Caki2 (cell line): ENCODE measurements around the gene SMC4. TPM values are rescaled to one million over a fixed set of nuclear protein-coding genes. Genes with fewer than 3 reads are reported as not detected.

Experiments used
- DNase-seq: peaks from one replicate; pipeline ENCODE4 v3.0.0-alpha.2; 2015; ENCODE audit warnings: low read depth
- in situ Hi-C: cut with HindIII; loops from 2 replicates; pipeline ENCODE4 v1.10.0; 2016; ENCODE audit warnings: low sequenced_read_pairs, low pct_unique_long_range_greater_than_20kb, mixed read lengths
- total RNA-seq: library from RNA; depleted of rRNA; stranded (reverse); fragments of >200 nt; shearing (Covaris generic); gene quantifications from 2 replicates; pipeline ENCODE4 v1.2.3, GENCODE V29; 2014; ENCODE audit warnings: low replicate concordance

SMC4 gene
- total RNA-seq, 1 experiment from 2014 or later = 60.1 TPM

DNA sequence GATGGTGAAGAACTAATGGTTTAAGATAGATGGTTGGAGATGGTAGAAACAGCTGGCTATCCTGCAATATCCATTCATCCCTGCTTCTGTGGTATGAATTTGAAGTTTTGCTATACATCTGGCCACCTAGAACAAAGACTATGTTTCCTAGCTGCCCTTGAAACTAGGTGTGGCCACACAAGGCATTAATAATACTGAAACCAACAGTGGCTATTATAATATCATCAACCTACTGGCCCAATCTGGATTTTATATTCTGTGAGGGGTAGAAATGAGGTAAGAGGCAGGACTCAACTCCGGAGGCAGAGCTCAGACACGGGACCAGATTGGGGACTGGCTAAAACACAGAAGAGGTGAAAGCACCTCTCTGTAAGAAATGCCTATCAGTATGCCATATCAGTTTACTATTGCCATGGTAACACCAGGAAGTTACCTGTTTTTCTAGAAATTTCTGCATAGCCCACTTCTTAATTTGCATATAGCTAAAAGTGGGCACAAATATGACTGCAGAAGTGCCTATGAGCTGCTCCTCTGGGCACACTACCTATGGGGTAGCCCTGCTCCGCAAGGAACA lies 8.8 kb upstream of the SMC4 start:
- in situ Hi-C loops = no loop called here
- no peak for DNase-seq

DNA sequence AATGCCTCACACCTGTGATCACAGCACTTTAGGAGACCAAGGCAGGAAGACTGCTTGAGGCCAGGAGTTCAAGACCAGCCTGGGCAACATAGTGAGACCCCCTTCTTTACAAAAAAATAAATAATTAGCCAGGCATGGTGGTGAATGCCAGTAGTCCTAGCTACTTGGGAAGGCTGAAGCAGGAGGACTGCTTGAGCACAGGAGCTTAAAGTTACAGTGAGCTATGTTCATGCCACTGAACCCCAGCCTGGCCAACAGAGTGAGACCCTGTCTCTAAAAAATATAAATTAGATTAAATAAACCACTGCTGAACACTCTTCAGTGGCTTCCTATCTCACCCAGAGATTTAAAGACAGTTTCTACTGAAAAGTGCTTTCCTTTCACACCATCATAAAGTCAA lies 6.7 kb upstream of the SMC4 start:
- no peak for DNase-seq
- in situ Hi-C loops = no loop called here

DNA sequence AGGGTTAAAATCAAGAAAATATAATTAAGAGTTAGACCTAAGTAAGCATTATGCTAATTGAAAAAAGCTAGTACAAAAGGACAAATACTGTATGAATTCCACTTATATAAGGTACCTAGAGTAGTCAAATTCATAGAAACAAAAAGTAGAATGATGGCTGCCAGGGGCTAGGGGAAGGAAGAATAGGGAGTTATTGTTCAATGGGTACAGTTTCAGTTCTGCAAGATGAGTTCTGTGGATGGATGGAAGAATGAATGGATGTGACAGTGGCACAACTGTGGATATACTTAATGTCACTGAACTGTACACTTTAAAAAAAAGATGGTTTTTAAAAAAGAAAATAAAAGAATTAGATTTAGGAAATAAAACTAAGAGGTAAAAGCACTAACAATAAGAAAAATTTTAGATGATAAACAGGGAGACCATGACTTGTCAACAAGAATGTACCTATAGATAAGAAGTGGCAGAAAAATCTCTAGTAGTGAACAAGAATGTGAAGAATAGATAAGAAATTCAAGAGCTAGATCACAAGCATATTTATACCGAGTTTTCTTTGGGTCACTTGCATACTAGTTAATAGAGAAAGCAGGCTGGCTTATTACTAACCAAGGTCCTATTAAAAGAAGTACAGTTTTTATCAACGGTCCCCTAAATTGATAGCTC lies 6.0 kb upstream of the SMC4 start:
- in situ Hi-C loops = no loop called here
- no peak for DNase-seq

DNA sequence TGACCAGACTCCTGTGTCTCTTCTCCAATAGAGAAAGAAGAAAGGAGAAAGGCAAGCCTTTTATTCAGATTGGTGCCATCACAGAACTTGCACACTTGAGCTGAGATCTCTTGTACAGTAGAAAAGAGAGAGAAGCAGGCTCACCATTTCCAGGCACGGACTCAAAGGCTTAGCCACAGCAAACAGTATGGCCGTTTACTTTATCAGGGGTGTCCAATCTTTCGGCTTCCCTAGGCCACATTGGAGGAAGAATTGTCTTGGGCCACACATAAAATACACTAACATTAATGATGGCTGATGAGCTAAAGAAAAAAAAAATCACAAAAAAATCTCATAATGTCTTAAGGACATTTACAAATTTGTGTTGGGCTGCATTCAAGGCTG lies 5.4 kb upstream of the SMC4 start:
- DNase-seq = no peak
- in situ Hi-C loops = no loop called here

DNA sequence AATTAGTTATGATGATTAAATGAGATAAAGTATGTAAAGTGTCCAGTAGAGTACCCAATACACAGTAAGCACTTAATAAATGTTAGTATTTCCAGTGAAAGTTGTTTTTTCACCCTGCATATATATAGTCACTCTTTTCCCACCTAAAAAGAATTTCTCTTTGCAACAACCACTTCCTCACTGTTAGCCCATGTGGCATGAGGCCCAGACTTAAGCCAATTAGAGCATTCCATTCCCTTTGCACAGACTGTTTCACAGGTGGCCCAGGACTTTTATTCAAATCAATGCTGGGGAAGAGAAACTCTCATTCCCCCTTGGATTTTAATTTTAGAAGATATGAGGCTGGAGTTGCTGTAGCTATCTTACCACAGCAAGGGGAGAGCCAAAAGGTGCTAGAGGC lies 4.2 kb upstream of the SMC4 start:
- DNase-seq = no peak
- in situ Hi-C loops = no loop called here

DNA sequence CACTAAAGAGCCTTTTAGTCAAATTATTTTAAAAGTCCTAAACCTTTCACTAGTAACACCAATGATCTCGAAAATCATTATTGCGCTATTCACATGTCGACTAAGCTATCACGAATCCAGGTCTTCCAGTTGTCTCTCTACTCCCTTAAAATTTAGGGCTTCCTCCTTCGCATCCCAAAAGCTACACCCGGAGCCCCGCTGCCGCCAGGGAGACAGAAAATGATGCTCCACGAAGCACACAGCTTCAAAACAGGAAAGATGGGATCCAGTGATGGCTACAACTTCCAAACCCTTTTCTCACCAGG lies 678 bp upstream of the SMC4 start:
- no peak for DNase-seq
- in situ Hi-C loops = no loop called here

DNA sequence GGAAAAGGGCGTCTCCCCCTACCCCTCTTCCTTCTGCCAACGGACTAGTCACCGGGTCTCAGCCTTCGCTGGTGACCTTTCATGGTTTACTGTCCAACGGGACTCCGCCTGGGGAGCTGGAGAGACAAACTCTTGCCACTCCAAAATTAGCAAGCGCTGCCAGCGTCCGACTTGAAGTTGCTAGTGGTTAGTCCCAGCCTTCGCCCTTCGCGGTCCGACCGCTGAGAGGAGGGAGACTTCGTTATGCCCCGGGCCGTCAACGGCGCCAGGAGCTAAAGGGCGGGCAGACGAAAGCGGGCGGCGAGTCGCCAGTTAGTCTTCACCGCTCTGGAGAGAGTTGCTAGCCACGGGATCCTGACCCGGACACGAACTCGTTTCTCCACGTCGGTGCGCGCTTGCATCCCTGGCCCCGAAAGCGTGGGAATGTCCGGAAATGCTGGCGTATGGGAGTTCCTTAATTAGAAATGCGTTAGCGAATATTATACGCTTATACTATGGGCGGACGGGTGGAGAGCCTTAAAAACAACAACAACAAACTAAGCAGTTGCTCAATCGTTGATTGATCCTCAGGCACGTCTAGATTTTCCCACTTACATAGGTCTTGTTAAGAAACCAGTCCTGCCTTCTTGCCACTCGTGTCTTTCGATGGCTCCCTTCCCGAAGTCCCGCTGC lies 716 bp downstream of the SMC4 start:
- in situ Hi-C loops = no loop called here
- no peak for DNase-seq

DNA sequence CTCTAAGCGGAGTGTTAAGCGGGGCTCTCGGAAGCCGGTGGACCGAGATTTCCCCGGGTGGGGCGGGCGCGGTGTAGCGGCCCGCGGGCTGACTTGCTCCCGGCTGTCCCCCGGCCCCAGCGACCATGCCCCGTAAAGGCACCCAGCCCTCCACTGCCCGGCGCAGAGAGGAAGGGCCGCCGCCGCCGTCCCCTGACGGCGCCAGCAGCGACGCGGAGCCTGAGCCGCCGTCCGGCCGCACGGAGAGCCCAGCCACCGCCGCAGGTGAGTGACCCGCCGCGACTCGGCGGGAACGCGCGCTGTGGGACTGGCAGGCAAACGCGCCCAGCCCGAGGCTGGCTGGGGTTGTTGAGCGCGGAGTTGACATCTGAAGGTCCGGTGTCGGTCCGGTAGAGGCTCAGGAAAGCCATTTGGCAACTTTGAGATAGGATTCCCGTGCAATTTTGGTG lies 1.3 kb downstream of the SMC4 start:
- in situ Hi-C loops = no loop called here
- DNase-seq = peak; percentile 64

DNA sequence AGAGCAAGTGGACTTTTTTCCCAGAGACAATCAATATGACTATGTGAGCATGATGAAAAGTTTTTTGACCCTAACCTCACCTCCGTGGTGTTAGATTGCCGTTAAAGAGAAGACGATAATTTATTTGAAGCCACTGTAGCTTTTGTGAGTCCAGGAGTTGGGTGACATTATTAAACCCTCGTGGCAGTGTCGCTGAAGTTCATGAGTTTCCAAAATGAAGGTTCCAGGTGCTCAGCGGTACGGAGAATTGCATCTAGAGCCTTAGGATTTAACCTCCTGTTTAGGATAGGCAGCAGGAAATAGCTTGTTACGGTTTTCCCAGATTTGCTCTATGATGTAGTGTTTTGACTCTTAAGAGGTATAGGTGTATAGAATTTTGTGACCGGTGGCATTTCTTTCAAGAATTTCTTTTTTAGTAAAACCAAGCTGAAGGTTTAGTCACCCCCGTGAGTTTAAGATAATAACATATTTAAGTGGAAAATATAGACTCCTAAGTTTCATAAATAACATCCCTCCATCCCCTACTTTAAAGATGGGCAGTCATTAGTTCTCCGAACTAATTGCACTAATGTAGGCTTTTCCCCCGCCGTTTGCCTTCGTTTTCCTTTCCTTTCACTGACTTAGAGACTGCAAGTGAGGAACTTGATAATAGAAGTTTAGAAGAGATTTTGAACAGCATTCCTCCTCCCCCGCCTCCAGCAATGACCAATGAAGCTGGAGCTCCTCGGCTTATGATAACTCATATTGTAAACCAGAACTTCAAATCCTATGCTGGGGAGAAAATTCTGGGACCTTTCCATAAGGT lies 2.0 kb downstream of the SMC4 start:
- peak; percentile 71 for DNase-seq
- in situ Hi-C loops = no loop called here

DNA sequence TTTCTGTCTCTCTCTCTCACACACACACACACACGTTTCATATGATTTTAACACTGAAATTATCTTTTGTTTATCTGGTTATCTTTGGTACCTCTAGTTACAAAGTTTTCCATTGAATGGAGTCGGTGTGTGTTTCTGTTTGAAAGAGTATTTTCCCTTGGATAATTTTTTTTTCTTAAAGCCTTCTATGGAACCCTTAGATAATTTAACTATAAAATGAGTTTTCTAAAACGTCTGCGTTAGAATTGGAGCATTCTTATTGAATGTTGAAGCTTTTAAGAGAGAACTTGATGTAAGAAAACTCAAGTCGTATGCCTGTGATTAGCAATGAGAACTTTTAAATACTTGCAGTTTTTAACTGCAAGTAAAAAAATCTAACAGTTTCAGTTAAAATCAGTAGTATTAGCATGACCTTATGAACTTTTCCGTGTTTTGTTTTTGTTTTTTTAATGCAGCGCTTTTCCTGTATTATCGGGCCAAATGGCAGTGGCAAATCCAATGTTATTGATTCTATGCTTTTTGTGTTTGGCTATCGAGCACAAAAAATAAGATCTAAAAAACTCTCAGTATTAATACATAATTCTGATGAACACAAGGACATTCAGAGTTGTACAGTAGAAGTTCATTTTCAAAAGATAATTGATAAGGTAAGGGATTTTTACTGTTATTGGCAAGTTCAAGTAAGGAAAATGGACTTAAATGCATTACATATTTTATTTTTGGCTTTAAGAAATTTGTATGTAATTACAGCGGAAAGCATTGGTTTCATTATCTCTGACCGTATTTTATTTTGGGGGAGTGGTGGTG lies 3.0 kb downstream of the SMC4 start:
- peak; percentile 57 for DNase-seq
- in situ Hi-C loops = no loop called here

DNA sequence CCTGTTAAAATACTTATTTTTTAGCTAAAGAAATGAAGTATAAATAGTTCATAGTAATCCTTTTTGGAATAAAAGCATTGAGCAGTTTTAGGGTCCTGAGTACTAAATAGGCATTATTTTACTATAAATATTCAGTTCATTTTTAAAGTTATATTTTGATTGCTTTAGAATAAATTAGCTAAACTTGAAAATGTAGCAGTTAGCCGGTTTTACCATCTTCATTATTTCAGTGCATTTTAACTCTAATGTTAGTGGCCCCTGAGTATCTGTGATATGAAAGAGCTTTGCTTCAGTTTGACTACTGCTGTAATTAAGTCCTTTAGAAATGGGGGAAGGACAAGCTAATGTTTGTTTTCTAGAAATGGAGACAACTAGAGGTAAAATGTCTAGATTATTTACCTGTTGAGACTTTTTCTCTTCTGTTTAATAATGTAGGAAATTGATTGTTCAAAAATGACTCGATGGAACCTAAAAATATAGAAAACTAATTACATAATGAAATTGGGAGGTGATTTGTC lies 3.6 kb downstream of the SMC4 start:
- DNase-seq = peak; percentile 51
- in situ Hi-C loops = no loop called here

DNA sequence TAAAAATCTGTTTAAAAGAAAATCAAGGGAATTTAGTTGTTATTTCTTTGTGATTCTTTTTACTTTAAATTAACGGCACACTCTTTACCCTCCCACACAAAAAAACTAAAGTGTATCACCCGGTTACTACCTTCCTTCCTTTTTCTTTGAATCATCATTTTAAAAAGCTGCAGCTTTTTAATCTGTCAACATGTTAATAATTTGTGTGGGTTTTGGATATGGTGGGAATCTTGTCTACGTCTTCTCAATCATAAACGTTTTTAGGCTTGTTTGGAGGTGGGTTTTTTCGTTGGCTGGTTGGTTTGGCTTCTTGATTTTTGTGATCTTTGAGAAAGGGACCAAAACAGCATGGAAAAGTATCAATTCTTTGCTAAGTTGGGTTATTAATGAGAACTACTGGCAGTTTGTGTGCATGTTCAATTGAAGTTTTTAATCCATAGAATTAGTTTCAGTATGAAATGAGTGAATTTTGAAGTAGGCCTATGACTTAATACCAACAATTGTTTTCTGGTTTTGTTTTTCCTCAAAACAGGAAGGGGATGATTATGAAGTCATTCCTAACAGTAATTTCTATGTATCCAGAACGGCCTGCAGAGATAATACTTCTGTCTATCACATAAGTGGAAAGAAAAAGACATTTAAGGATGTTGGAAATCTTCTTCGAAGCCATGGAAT lies 4.5 kb downstream of the SMC4 start:
- DNase-seq = peak; percentile 48
- in situ Hi-C loops = no loop called here

DNA sequence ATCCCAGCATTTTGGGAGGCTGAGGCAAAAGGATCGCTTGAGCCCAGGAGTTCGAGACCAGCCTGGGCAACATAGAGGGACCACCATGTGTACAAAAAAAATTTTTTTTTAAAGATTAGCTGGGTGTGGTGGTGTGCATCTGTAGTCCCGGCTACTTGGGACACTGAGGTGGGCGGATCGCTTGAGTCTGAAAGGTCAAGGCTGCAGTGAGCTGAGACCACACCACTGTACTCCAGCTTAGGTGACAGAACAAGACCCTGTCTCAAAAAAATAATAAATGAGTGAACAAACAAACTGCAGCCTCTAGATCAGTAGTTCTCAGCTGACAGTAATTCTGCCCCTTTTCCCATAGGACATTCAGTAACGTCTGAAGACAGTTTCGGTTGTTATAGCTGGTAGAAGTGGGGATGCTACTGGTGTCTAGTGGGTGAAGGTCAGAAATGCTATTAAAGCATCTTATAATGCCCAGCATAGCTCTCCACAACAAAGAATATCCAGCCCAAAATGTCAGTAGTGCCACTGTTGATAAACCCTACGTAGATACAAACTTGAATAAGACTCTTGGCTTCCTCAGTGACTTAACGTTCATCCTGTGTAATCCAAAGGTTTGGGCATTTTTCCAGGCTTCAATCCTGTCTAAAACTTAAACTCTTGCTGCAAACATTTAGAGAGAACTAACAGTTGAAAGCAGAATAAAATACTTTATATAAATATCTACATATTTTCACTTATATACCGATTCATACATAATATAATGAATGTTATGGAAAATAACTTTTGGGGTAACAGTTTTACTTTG lies 10.6 kb downstream of the SMC4 start:
- in situ Hi-C loops = no loop called here
- no peak for DNase-seq

DNA sequence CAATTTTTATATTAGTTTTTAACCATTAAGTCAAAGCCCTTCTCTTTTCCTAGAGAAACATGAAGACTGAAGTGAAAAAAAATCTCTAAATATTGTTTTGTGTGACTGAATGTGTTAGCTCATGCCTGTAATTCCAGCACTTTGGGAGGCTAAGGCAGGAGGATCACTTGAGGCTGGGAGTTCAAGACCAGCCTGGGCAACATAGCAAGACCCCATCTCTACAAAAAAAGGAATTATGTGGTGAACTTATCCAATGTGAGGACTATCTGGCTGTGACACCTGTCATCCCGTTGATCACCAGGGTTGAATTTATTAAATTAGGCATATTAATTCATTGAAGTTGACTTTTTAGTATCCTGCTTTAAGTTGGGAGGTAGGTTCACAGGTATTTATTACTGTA lies 13.0 kb downstream of the SMC4 start:
- in situ Hi-C loops = no loop called here
- DNase-seq = no peak

DNA sequence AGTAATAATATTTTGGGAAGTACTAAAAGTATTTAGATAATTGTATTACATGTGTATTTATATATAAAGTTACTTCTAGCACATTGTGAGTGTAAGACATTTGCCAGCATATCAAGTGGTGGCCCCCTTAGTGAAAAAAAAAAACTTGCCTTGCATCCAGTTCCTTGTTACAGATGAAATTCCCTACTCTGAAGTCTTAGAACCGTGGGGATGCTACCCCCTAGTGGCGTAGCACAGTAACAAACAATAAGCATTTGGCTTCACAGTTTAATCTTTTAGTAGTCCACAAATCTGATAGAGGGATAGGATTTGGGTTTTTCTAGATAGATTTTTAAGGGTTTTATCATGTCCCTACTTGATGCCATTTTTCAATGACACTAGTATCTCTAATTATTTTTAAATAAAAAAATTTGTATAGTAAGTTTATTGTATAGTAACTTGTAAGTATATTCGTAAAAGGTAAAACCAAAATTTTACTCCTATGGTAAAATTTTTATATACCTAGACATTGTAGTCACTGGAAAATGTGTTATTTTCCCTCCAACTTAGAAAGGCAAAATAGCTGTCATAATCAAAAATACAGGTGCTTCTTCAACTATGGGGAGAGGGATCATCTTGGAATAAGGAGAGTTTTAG lies 14.3 kb downstream of the SMC4 start:
- in situ Hi-C loops = no loop called here
- peak; percentile 53 for DNase-seq

DNA sequence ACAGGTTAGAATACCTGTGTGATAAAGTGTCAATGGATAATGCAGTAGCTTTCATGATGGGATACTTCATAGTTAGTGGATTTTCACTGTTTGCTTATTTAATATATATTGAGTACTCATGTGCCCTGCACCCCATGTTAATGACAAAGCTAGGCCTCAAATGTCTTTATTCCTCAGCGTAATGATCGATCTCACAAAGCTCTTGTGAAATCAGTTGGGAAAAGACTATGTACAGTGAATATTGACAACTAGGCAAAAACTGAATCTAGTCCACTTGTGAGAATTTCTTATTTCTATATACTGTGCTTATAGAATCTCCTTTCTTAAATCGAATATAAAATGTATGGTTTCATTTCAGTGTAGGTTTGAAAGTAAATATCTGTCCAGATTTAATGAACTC lies 17.9 kb downstream of the SMC4 start:
- in situ Hi-C loops = no loop called here

More for the DNA sequence above, 17.9 kb downstream of the SMC4 start:
- no peak for DNase-seq
